CD14-positive monocyte (primary cell): ENCODE data around the gene CAMK1D. TPM values are rescaled to one million over a fixed set of nuclear protein-coding genes. Genes with fewer than 3 reads are reported as not detected.

Experiments
- DNase-seq, 3 donors: peaks; one replicate each; pipeline ENCODE4 v3.0.0-alpha.2; 2011 to 2022
- H2AFZ ChIP-seq: 2 replicates; pipeline ENCODE4 v1.6.0; 2012; ENCODE audit warnings: mild to moderate bottlenecking, low read depth, low read length, inconsistent platforms; ENCODE audit not compliant: insufficient read depth, poor library complexity, severe bottlenecking
- H3K27ac ChIP-seq, 2 donors: 1 replicate in 1 of 2; 2 replicates in 1 of 2; pipeline ENCODE4 v1.5.1; 2012 to 2013; ENCODE audit warnings: low read length in 2 of 2, control low read depth in 1 of 2, inconsistent platforms in 1 of 2, low read depth in 1 of 2, mild to moderate bottlenecking in 1 of 2
- H3K27me3 ChIP-seq, 2 donors: one replicate each; pipeline versions ENCODE4 v1.6.0 to v1.6.1; 2011 to 2013; ENCODE audit warnings: low read length in 2 of 2; ENCODE audit not compliant: control insufficient read depth in 2 of 2, insufficient read depth in 2 of 2
- H3K36me3 ChIP-seq, 2 donors: replicated peaks in 1 of 2; 1 replicate in 1 of 2; 2 replicates in 1 of 2; pipeline versions ENCODE4 v1.5.1 to v1.6.1; 2012 to 2013; ENCODE audit warnings: low read length in 2 of 2, control low read depth in 1 of 2, inconsistent platforms in 1 of 2, mild to moderate bottlenecking in 1 of 2; ENCODE audit not compliant: insufficient read depth in 2 of 2, control insufficient read depth in 1 of 2
- H3K4me1 ChIP-seq, 2 donors: 1 replicate in 1 of 2; 2 replicates in 1 of 2; pipeline versions ENCODE4 v1.5.1 to v1.6.1; 2012 to 2013; ENCODE audit warnings: low read length in 2 of 2, control low read depth in 1 of 2, inconsistent platforms in 1 of 2, mild to moderate bottlenecking in 1 of 2, moderate library complexity in 1 of 2; ENCODE audit not compliant: insufficient read depth in 2 of 2, control insufficient read depth in 1 of 2
- H3K4me2 ChIP-seq: replicated peaks from 2 replicates; pipeline ENCODE3; 2012; ENCODE audit warnings: low read length, moderate library complexity, mild to moderate bottlenecking; ENCODE audit not compliant: poor library complexity, severe bottlenecking; ENCODE audit errors: extremely low read depth
- H3K4me3 ChIP-seq, 3 experiments: fragments of 200-600 bp in 1 of 3; sonication (generic) in 1 of 3; replicated peaks in 1 of 3; 1 replicate in 2 of 3; 2 replicates in 1 of 3; pipeline ENCODE4 v1.5.1; 2011 to 2013; ENCODE audit warnings: low read length in 3 of 3, mild to moderate bottlenecking in 3 of 3, control low read depth in 2 of 3, low read depth in 2 of 3, inconsistent platforms in 1 of 3, moderate library complexity in 1 of 3
- H3K79me2 ChIP-seq: 2 replicates; pipeline ENCODE4 v1.6.0; 2012; ENCODE audit warnings: mild to moderate bottlenecking, control low read depth, inconsistent platforms, low read length, moderate library complexity; ENCODE audit not compliant: insufficient read depth
- H3K9ac ChIP-seq: 2 replicates; pipeline ENCODE4 v1.6.0; 2017; ENCODE audit warnings: low read length, mild to moderate bottlenecking; ENCODE audit not compliant: insufficient read depth, poor library complexity, severe bottlenecking
- H3K9me3 ChIP-seq, 2 donors: replicated peaks in 1 of 2; 1 replicate in 1 of 2; 2 replicates in 1 of 2; pipeline versions ENCODE4 v1.5.1 to v1.6.1; 2012 to 2013; ENCODE audit warnings: low read length in 2 of 2, control low read depth in 1 of 2; ENCODE audit not compliant: control insufficient read depth in 1 of 2, insufficient read depth in 1 of 2
- H4K20me1 ChIP-seq: 2 replicates; pipeline ENCODE4 v1.6.0; 2012; ENCODE audit warnings: mild to moderate bottlenecking, low read length, control low read depth, moderate library complexity; ENCODE audit not compliant: insufficient read depth
- H3K27ac Mint-ChIP-seq, 7 donors: one replicate each; pipeline ENCODE4 v1.8.0; 2020; ENCODE audit warnings: mild to moderate bottlenecking in 7 of 7, mixed read lengths in 7 of 7, moderate library complexity in 6 of 7, inconsistent platforms in 2 of 7
- H3K27me3 Mint-ChIP-seq, 3 donors: one replicate each; pipeline ENCODE4 v1.8.0; 2021 to 2022; ENCODE audit warnings: low read depth in 3 of 3, mild to moderate bottlenecking in 3 of 3, mixed read lengths in 3 of 3, moderate library complexity in 3 of 3, inconsistent platforms in 1 of 3
- H3K36me3 Mint-ChIP-seq, 2 donors: one replicate each; pipeline ENCODE4 v1.8.0; 2020; ENCODE audit warnings: mixed read lengths in 2 of 2, inconsistent platforms in 1 of 2, mild to moderate bottlenecking in 1 of 2
- H3K4me1 Mint-ChIP-seq: one replicate; pipeline ENCODE4 v1.8.0; 2020; ENCODE audit warnings: mild to moderate bottlenecking, mixed read lengths
- H3K4me3 Mint-ChIP-seq, 2 donors: one replicate each; pipeline ENCODE4 v1.8.0; 2020; ENCODE audit warnings: mild to moderate bottlenecking in 2 of 2, mixed read lengths in 2 of 2, moderate library complexity in 1 of 2
- H3K9me3 Mint-ChIP-seq, 7 donors: one replicate each; pipeline ENCODE4 v1.8.0; 2020 to 2022; ENCODE audit warnings: mixed read lengths in 7 of 7, mild to moderate bottlenecking in 6 of 7, moderate library complexity in 6 of 7, inconsistent platforms in 2 of 7
- CTCF ChIP-seq: fragments of 200-600 bp; IDR thresholded peaks from one replicate; pipeline ENCODE4 v1.8.0; 2022; ENCODE audit warnings: antibody characterized with exemption, mild to moderate bottlenecking
- WGBS: methylation state at CpG from one replicate; pipeline ENCODE4 v1.1.5; 2013; ENCODE audit warnings: missing lambda C conversion rate; ENCODE audit not compliant: insufficient coverage; 5-methylcytosine and 5-hydroxymethylcytosine counted together
- intact Hi-C, 2 donors: fragments of 100-400 bp; cut with micrococcal nuclease; formaldehyde crosslinking; loops; one replicate each; pipeline versions ENCODE4 v1.15.0 to v1.15.1; 2023
- polyA plus RNA-seq, 3 donors: library from polyadenylated mRNA; depleted of rRNA in 1 of 3; unstranded in 2 of 3; stranded (reverse) in 1 of 3; fragments of 300-500 nt in 2 of 3; fragments of >200 nt in 1 of 3; fragmentation: Illumina TruSeq in 2 of 3; gene quantifications; 1 replicate in 2 of 3; 2 replicates in 1 of 3; pipeline ENCODE4 v1.2.3, GENCODE V29; 2012 to 2021

CAMK1D gene
- polyA plus RNA-seq, 3 donors: 6.7 to 11.8 (median 7.1) TPM

GRCh38 chr10:12852687-12853086 is 503.3 kb downstream of the CAMK1D start:
- no peak for TF ChIP-seq CTCF
- H3K4me3 ChIP-seq: no peak overlapping the region
- no peak overlapping the region for H3K4me2 ChIP-seq
- H2AFZ ChIP-seq: no peak overlapping the region
- H3K27me3 ChIP-seq: peaks cover 0 to 13% of the 10 kb centered on the region in 2 donors
- Mint-ChIP-seq H3K9me3 (peaks cover 2 to 19% (median 6%) of the 10 kb centered on the region in 7 donors), H3K27me3 (peaks cover 9 to 17% (median 14%) of the 10 kb centered on the region in 3 donors), H3K4me1 (peaks cover 5% of the 10 kb centered on the region), H3K4me3 (no peak overlapping the region), H3K36me3 (no peaks in the 10 kb centered on the region), H3K27ac (no peak overlapping the region)
- H3K9ac ChIP-seq: no peak overlapping the region
- no peaks in the 10 kb centered on the region for H3K4me1 ChIP-seq
- H3K27ac ChIP-seq: no peak overlapping the region
- H3K9me3 ChIP-seq: no peaks in the 10 kb centered on the region
- DNase-seq: no peak
- intact Hi-C loops: no loop called here
- no peaks in the 10 kb centered on the region for H3K36me3 ChIP-seq
- H4K20me1 ChIP-seq: no peaks in the 10 kb centered on the region
- 100% methylated on average over 1 of the region's 2 CpGs for WGBS
- H3K79me2 ChIP-seq: no peaks in the 10 kb centered on the region

GRCh38 chr10:12854988-12855387 is 505.6 kb downstream of the CAMK1D start:
- no peak for TF ChIP-seq CTCF
- H3K9me3 ChIP-seq: no peaks in the 10 kb centered on the region
- Mint-ChIP-seq H3K36me3 (no peaks in the 10 kb centered on the region), H3K4me1 (no peaks in the 10 kb centered on the region), H3K27me3 (peaks cover 0 to 6% (median 2%) of the 10 kb centered on the region in 3 donors), H3K27ac (no peak overlapping the region), H3K4me3 (no peak overlapping the region), H3K9me3 (peaks cover 2 to 19% (median 8%) of the 10 kb centered on the region in 7 donors)
- no peak overlapping the region for H3K9ac ChIP-seq
- no peak overlapping the region for H3K27ac ChIP-seq
- no peaks in the 10 kb centered on the region for H3K36me3 ChIP-seq
- no peak overlapping the region for H2AFZ ChIP-seq
- H3K27me3 ChIP-seq: no peaks in the 10 kb centered on the region
- intact Hi-C loops: no loop called here
- no peaks in the 10 kb centered on the region for H4K20me1 ChIP-seq
- H3K4me3 ChIP-seq: no peak overlapping the region
- no peaks in the 10 kb centered on the region for H3K79me2 ChIP-seq
- no peak overlapping the region for H3K4me2 ChIP-seq
- WGBS: no CpG with 5 or more reads among the region's 2 CpGs
- DNase-seq: no peak
- H3K4me1 ChIP-seq: no peaks in the 10 kb centered on the region
